GM21529 (cell line): Measurements from ENCODE around the gene ANKLE1.
"Not testable (repeated sequence)": the region's sequence is repeated elsewhere in the genome, so short reads cannot be mapped to it uniquely, and the experiment has no call there.

Source experiments
- ATAC-seq: cut with Tn5 transposase; IDR thresholded peaks from one replicate; pipeline ENCODE4 v1.9.1; 2021; ENCODE audit not compliant: unreplicated experiment

ANKLE1 gene

DNA sequence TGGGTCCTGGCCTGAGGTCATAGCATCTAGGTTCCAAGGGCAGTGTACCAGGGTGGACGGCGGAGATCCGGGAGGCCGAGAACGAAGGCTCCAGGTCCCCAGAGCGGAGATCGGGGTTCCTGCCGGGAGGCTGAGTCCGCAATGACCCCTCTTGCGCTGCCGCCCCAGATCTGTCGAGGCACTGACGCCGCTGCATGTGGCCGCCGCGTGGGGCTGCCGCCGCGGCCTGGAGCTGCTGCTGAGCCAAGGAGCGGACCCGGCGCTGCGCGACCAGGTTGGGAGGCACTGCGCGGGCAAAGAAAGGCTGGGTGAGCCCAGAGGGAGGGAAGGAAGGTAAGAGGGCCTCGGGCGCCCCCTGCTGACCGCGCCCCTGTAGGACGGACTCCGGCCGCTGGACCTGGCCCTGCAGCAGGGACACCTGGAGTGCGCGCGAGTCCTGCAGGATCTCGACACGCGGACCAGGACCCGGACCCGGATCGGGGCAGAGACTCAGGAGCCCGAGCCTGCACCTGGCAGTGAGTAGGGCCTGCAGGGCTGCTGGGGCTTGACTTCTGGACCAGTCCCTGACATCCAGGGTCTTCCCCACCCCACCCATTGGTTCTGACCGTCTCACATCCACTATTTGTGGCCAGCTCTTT is 906 bp downstream of the ANKLE1 start:
- peak; percentile 66 for ATAC-seq

GRCh38 chr19:17283504-17283996 is 1.8 kb downstream of the ANKLE1 start:
- ATAC-seq = no peak

- no peak for ATAC-seq
Observed at GRCh38 chr19:17285415-17286135, 3.9 kb downstream of the ANKLE1 start.

GRCh38 chr19:17286263-17286662 is 4.6 kb downstream of the ANKLE1 start:
- no peak for ATAC-seq

DNA sequence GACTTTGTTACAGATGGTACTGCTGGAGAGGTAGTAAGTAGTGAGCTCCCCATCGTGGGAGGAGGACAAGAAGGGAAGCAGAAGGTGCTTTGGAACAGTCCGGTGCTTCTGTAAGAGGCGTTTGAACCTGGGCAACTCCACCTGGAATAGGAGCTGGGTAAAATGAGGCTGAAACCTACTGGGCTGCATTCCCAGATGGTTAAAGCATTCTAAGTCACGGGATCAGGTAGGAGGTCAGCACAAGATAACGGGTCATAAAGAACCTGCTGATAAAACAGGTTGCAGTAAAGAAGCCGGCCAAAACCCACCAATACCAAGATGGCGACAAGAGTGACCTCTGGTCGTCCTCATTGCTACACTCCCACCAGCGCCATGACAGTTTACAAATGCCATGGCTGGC is 5.1 kb downstream of the ANKLE1 start:
- ATAC-seq = no peak

DNA sequence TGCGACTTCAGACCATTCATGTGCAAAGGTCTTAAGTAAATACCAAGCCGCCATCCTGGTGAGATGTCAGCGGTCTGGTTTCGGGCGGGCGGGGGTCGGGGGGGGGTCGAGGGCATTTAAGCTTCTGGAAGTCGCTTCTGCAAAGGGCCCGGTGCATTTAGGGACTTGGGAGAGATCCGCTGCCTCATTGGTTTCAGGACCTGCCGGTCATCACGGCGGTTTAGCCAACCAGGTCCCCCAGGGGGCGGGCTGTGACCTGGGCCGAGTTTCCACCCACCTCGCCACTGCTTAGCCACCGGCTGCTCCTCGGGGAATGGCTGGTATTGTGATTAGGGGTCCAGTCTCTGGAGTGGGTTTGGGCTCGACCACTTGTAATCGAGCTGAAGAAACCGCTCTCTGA is 7.8 kb downstream of the ANKLE1 start:
- no peak for ATAC-seq

GRCh38 chr19:17292301-17293074 is 10.8 kb downstream of the ANKLE1 start:
- ATAC-seq = peak; percentile 84

DNA sequence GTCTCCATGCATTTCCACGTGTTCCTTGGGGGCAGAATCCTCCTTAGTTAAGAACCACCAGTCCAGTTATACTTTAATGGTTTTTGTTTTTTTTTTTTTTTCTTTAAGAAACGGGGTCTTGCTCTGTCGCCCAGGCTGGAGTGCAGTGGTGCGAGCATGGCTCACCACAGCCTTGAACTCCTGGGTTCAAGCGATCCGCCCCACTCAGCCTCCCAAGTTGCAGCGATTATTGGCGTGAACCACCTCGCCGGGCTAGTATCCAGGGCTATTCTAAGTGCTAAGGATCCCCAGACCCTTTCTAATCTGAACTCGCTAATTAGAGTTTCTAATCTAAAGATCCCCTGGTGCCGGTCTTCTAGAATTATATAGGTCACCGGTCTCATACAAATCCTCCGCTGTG is 11.9 kb downstream of the ANKLE1 start:
- no peak for ATAC-seq

DNA sequence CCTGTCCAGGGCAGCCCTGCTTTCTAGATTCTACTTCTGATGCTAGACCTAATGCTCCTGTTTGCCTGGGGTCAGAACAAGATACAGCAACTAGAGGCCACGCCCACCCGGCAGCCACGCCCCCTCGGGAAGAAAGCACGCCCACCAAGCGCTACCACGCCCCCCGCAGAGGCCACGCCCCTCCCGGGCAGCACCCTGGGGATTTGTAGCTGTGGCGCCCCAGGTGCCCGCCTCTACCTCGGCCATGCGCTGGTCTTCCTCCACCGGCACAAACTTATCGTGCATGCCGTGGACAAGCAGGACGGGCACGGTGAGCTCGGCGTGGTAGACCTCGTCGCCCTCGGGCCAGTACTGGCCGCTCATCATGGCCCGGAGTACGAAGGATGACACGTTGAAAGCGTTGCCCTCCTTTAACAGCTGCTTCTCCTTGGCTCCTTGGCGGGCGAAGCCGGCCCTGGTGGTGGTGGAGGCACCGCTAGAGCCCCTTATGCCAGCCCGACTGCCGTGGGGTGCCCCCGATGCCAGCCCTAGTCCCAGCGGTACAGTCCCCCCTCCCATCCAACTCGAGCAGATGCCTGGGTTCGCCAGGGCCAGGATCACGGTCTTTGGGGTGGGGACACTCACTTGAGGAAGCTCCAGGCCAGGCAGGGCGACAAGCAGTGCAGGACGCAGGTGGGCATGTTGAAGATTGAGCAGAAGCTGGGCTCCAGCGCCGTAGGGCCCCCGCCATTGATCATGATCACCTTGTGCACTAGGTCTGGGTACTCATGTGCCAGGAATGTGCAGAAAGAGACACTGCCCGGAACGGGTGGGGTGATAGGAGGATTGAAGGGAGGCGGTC is 12.6 kb downstream of the ANKLE1 start:
- ATAC-seq = no peak

DNA sequence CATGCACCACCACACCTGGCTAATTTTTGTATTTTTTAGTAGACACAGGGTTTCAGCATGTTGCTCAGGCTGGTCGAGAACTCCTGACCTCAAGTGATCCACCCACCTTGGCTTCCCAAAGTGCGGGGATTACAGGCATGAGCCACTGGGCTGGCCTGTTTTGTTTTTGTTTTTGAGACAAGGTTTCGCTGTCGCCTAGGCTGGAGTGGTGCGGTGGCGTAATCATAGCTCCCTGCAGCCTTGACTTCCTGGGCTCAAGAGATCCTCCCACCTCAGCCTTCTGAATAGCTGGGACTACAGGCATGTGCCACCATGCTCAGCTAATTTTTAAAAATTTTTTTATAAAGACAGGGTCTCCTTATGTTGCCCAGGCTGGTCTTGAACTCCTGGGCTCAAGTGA is 13.8 kb downstream of the ANKLE1 start:
- ATAC-seq = not testable (repeated sequence)

DNA sequence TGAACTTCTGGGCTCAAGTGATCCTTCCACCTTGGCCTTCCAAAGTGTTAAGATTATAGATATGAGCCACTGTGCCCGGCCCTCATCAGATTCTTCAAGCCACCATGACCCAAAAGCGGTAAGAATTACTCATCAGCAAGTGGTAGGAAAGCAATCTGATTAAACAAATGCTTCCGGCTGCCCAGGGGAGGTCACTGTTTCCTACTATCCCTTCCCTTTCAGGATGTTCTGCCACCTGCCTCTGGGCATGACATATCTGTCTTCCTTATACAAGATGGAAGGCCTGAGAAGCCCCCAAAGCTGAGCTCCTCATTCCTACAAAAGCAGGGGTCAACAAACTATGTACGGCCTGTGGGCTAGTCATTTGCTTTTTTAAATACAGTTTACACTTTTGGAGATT is 14.6 kb downstream of the ANKLE1 start:
- ATAC-seq = no peak

DNA sequence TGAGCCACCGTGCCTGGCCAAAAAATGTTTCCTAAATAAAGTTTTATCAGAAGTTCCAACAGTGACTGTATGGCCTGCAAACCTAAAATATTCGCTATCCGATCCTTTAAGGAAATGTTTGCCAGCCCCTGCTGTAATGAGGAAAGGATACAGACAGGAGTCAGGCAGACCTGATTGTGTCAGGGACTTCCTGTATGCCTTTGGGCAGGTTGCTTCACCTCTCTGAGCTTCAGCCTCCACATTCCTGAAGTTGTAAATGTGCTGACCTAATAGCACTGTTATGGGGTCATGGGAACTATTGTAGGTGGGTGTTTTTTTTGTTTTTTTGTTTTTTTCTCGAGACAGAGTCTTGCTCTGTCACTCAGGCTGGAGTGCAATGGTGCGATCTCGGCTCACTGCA is 15.3 kb downstream of the ANKLE1 start:
- ATAC-seq = no peak

DNA sequence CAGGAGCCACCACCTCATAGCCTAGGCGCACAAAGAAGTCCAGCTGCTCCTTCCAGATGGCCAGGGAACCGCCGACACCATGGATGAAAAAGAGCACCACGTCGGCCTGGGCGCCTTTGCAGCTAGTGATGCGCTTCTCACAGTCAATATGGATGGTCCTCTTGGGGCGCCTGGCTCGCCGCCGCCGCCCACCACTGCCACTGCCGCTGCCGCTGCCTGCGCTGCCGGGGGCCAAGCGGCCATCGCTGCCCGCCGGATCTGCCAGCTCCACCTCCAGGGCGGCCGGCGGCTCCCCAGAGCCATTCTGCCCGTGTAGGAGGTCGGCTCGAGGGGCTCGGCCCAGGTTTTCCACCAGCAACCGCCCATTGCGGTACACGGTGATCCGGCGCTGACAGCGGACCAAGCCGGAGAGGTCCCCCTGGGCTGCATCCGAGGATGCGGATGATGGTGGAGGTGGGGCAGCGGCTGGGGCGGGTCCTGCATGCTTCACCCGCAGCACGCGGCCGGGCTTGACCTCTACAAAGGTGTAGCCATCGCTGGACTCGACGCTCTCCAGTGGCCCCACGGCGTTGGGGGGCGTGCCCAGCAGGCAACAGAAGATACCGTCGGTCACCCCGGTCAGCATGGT is 19.4 kb downstream of the ANKLE1 start:
- no peak for ATAC-seq

DNA sequence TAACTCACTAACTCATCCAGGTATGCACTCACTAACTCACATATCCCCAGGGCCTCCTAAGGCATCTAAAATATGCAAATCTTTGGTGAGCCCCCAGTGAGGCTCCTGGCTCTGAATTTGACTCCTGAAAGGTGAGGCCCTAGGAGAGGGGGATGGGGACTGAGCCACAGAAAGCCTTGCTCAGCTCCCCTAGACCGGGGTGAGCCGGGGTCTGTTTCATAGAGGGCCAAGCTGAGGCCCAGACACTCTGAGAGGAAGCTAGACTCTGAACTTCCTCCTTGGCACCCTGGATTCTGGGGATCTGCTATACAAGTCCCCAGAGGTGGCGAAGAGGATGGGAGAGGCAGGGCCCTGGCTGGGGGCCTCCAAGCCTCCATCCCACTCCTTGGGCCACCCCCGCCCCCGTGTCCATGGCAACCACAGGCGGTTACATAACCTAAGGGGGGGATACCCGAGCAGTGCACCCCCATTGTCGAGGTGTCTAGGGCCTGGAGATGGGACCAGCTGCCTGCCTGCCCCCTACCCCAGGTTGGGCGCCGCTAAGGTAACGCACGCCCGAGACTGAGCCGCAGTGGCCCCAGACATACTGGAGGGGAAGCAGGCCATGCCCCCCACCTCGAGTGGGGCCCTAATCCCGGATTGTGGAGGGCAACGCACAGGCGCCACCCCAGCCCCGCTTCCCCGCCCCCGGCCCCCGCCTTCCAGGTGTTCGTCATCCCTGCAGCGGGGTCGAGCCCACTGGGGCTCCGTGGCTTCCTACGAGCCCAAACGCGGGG is 20.9 kb downstream of the ANKLE1 start:
- no peak for ATAC-seq

- ATAC-seq = peak; percentile 60
Observed at GRCh38 chr19:17303167-17303939, 21.7 kb downstream of the ANKLE1 start, which contains the start of gene ABHD8. Gene ABHD8 (minus strand): TSS chr19:17303425. CDS start chr19:17301616, 1,809 bp downstream.

DNA sequence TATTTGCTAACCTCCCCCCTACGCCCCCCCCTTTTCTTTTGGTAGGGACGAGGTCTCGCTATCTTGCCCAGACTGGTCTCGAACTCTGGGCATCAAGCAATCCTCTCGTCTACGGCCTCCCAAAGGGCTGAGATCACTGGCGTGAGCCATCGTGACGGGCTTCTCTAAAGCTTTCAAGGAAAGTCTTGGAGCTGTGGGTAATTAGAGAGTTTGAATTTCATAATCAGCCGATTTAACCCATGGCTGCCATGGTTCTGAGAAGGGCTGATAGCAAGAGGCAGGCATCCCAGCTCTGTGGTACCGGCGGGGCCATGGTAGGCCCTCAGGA is 22.2 kb downstream of the ANKLE1 start:
- ATAC-seq = no peak

DNA sequence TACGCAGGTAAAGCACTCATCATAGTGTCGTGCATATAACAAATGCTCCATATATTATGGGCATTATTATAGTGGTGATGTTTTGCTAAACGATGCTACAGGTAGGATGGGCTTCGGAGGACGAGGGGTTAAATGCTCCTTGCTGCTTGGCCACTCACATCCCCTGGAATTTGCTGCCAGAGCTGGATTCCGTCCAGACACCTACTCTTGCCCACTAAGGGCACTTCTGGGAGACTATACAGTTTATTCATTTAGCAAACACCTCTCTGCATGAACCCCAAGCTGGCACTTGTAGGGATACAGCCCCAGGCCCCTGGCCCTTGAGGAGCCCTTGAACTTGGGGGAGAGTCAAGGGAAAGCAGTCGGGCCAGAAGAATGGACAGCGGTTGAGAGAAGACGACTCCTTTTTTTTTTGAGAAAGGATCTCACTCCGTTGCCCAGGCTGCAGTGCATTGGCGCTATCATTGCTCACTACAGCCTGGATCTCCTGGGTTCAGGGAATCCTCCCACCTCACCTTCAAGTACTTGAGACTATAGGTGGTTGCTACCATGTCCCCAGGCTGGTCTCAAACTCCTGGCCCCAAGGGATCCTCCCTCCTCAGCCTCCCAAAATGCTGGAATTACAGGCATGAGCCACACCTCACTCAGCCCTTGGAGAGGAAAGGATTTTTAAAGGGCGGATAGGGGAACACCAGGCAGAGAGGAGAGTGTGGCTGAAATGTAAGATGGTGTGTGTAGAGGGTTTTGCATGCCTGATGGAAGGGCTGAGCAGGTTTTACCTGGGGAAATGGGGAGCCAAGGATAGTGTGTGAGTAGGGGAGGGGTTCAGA is 22.9 kb downstream of the ANKLE1 start:
- ATAC-seq = no peak

- ATAC-seq = no peak
Observed at GRCh38 chr19:17305216-17305516, 23.5 kb downstream of the ANKLE1 start.
